ENCODE measurements around the gene GATD1.

The GATD1 gene

DNA sequence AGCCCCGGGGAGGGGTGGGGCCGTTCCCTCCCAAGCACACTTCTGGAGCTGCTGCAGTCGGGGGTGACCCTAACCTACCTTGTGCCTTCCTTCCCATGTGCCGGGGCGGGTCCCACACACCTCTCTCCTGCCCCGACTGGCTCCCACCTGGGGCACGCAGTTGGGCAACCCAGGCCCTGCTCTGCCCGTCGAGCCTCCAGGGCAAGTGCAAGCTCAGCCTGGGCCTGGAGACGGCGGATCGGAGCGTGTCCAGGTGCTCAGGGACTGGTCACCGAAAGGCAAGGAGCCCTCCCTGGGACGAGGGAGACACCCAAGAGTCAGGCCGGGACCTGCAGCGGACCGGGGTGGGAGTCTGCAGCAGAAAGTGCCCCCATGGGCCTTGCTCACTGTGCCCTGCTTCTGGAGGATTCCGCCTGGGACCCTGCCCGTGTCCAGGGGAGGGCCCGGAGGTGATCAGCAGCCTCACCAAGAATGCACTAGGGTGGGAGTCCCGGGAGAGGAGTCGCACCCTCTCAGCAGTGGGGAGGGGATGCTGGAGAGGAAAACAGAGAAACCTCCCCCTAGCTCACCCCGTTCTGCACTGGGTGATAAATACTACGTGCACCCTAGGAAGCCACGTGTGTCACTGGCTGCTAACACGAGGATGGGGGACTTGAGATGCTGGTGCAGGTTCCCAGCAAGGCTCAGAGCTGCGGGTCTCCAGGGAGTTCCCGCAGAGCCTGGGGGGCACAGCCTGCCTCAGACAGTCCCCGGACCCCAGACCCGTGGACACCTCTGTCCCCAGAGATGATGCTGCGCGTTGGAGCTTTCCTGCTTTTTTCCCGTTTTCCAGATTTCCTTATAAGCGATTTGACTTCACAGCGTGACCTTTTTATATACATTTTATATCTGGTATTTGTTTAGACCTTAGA lies 5.2 kb upstream of the GATD1 start:
- DNase-seq (ENCODE audit: extremely low read depth in 1 of 2, low read depth in 1 of 2), result no peak

DNA sequence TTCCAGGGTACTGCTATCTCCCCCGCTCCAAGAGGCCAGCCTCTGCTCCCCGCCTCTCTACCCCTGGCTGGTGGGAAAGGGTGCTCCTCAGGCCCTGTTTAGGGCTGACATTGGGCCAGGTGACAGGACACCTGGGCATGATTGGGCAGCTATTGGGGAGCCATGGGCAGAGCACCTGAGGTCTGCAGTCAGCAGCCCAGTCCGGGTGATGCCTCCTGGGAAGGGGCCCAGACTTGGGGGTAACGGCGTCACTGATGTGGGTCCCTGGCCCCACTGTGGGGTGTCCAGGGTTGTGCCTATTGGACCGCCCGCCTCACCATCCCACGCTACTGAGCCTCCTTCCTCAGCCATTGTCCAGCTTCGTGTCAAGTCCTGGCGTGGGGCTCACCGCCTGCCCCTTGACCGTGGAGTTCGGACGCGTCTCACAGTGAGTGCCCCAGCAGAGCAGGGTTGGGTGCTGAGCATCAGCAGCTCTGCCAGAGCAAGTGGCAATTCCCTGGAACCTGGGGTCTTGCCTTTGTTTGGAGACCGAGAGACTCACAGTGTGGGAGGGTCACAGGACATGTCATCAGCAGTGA lies 2.8 kb upstream of the GATD1 start:
- no peak for DNase-seq (ENCODE audit: extremely low read depth in 1 of 2, low read depth in 1 of 2)

DNA sequence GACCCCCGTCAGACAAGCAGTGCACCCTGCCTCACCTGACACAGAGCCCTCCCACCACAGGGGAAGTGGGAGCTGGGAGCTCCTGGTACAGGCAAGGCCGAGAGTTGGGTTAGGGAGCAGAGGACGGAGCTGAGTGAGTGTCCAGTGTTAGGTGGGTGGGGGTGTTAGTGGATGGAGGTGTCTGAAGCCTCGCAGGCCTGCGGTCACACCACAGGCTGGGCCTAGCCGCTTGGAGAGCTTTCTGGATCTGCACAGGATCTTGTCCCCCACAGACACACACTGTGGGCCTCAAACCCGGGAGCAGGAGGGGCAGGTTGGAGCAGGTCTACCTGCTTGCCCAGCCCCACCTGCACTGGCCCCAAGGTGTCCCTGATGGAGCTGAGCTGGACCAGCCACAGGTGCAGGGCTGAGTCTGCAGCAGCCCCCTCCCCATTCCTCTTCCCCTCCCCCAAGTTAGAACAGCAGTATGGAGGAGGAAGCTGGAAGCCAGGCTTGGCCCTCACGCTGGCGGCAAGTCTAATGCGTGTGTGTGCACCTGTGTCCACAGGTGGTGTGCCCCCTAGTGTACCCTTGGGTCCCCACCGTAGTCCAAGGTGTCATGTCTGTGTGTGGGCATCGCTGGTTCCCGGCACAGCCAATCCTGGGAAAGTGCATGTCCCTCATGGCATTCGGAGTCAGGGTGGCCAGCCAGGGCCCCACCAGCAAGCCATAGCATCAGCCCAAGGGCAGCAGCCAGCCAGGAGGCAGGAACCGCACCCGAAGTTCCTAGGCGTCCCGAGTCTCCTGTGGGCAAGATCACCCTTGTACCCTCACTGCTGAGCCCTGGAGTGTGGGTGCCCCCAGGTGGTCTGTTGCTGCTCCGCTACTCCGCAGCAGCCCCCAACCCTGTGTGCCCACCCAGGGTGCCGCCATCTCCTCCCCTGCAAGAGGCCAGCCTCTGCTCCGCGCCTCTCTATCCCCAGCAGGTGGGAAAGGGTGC lies 2.0 kb upstream of the GATD1 start:
- DNase-seq (ENCODE audit: extremely low read depth in 1 of 2, low read depth in 1 of 2), result no peak

GRCh38 chr11:776561-777287 lies 563 bp downstream of the GATD1 start:
- no peak for DNase-seq (ENCODE audit: extremely low read depth in 1 of 2, low read depth in 1 of 2)

DNA sequence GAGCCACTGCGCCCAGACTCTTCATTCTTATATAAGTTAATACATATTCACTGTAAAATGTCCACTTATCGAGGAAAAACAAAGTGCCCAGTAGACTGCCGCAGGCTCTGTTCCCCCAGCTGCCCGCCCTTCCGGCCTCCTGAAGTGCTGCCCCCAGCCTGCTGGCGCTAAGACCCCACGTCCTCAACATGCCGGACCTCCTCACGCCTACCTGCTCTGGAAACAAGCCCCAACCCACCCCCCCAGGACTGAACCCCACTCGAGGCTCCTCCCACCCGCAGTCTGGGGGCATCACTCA lies 1.1 kb downstream of the GATD1 start:
- DNase-seq (ENCODE audit: extremely low read depth in 1 of 2, low read depth in 1 of 2), result no peak

DNA sequence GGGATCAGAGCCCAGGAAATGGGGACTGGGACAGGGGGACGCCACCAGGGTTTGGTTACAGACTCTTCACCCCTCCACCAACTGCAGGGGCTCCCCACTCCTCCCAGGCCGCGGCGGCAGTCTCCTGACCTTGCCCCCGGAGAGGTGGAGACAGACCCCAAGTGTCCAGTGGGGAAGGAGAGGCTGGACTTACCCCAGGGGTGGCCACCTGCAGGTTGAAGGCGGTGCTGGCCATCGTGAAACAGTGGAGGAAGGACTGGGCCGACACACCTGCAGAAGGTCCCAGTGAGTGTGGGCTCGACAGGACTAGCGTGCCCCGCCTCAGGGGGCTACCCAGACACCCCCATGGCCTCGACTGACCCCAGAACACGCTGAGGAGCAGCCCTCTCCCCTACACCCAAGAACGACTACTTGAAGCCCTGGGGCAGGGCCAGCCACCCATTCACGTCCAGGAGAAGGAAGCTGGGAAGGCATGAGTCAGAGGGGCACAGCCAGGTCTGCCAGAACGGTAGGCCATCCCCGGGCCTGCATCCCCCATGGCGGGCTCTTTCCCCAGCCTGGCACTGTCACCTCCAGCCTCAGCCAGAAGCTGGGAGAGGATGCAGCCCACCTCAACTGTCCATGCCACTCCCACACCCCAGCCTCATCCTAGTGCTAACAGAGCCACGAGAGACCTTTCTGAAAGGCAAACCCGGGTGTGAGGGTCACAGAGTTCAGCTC lies 2.3 kb downstream of the GATD1 start:
- no peak for DNase-seq (ENCODE audit: extremely low read depth in 1 of 2, low read depth in 1 of 2)

- no peak for DNase-seq (ENCODE audit: extremely low read depth in 1 of 2, low read depth in 1 of 2)
Measured at GRCh38 chr11:773830-774229, 3.5 kb downstream of the GATD1 start.

- DNase-seq (ENCODE audit: extremely low read depth in 1 of 2, low read depth in 1 of 2), result no peak
Measured at GRCh38 chr11:773425-773824, 3.9 kb downstream of the GATD1 start.

- no peak for DNase-seq (ENCODE audit: extremely low read depth in 1 of 2, low read depth in 1 of 2)
Measured at GRCh38 chr11:772429-773390, 4.6 kb downstream of the GATD1 start.

DNA sequence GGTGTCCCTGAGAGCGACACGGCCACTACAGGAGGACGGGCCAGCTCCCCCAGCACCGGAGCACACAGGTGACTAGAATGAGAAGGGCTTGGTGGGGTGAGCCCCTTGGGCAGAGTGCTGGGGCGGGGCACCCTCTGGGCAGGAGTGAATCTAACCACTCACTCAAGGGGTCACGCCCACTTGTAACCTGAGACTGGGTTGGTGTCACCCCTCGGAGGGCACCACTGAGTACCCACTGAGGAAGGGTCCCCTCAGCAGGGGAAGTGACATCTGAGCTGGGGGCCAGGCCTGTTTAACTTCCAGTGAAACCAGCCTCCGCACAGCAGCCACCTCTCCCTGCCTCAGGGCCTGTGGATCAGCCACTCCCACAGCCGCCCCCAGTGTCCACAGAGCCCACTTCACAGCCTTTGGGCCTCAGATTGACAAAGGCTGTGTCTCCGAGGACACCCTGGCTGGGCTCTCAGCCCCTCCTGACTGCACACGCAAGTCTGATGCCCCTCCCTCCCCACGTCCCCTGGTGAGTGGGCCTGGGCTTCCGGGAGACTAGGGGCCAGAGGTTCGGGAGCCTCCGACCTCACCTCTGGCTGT lies 5.6 kb downstream of the GATD1 start:
- no peak for DNase-seq (ENCODE audit: extremely low read depth in 1 of 2, low read depth in 1 of 2)

GRCh38 chr11:770642-771616 lies 6.4 kb downstream of the GATD1 start:
- no peak for DNase-seq (ENCODE audit: extremely low read depth in 1 of 2, low read depth in 1 of 2)

DNA sequence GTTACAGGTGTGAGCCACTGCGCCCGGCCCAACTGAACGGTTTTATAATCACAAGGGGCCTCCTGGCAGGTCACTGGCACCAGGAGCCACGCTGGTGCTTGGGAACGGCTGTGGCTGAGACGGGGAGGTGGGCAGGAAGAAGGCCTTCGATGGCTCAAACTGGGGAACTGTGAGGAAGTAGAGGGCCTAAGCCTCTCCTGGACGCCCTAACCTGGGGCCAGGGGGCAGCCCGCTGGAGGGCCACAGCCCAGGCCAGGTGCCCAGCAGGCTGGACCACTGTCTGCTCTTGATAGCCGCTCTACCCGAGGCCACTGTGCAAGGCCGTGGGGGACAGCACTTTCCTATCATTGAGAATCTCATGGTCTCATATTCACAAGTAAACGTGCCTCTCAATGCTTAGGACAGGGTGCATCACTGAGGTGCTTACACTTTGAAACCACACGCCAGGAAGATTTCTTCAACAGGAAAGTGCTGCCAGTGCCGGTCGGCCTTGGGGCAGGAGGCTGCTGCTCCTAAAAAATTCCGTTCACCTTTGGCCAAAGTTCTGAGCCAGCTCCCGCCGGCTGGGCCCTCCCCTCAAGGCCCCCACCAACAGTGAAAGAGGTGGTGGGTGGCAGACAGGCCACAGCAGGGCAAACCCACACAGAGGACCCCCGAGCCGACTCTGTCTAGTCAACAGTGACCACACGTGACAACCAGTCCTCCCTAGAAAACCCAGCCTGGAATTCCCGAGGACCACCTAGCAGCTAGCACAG lies 7.2 kb downstream of the GATD1 start:
- no peak for DNase-seq (ENCODE audit: extremely low read depth in 1 of 2, low read depth in 1 of 2)

GRCh38 chr11:767238-767637 lies 10.0 kb downstream of the GATD1 start:
- DNase-seq (ENCODE audit: extremely low read depth in 1 of 2, low read depth in 1 of 2), result no peak

DNA sequence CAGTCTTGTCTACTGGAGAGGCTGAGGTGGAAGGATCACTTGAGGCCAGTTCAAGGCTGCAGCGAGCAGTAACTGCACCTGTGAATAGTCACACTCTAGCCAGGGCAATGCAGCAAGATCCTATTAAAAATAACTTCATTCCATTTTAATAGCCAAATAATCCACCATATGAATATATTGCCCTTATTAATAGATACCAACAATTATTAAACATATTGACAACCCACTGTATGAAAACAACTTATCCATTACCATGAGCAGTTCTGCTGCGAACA lies 10.4 kb downstream of the GATD1 start:
- no peak for DNase-seq (ENCODE audit: extremely low read depth in 1 of 2, low read depth in 1 of 2)

- DNase-seq (ENCODE audit: extremely low read depth in 1 of 2, low read depth in 1 of 2), result no peak
Measured at GRCh38 chr11:766106-766935, 11.0 kb downstream of the GATD1 start.

- no peak for DNase-seq (ENCODE audit: extremely low read depth in 1 of 2, low read depth in 1 of 2)
Measured at GRCh38 chr11:765802-766091, 11.5 kb downstream of the GATD1 start.
